ENCODE results near the gene MINAR2. TPM values are rescaled to one million over a fixed set of nuclear protein-coding genes. Genes with fewer than 3 reads are reported as not detected.

The MINAR2 gene
- total RNA-seq, 1 experiment from 2014 or later = not detected

DNA sequence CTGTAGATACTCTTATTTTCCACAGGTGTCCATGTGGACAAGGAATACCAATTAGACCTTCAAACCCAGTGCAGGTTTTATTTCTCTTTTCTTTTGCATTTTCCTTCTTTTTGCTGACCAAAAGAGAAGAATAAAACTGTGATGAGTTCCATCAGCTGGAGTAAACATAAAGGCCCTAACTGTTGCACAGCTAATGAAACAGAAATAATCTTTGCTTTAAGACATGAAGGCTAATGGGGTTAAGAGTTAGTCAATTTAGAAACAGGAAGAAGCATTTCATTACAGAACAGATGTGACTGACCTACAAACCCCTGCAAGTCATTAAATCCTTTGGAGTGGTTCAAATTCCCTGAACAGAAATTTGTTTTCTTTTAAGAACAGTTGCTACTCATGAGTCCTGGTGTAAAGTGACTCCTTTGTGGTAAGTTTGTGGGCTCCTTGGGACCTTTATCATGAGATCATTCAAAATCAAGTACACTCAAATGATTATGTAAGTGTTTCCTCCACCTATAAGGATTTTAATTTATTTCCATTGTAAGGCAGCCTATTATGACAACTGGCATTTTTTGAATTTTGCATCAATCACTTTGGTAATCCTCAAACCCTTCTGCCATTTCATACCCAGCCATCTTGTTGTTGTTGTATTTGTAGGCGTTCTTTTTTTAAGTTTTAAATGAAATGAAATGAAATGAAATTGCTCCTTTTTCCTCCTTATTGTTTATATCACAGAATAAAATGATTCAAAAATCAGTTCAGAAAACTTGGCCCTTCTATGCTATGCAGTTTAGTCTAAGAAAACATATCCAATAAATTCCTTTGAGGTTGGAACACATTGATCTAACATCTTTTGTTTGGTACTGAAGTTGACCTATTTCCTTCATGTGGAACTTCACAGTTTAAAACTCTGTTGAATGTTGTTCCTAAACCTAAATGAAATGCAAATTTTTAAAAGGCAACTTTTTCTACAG, 1.3 kb downstream of the MINAR2 start:
- Histone ChIP-seq H3K4me1 (replicated peaks; ENCODE audit: insufficient read depth) (no peaks in the 10 kb centered on the region), H4K20me1 (ENCODE audit: insufficient read depth) (no peaks in the 10 kb centered on the region), H3K9me3 (ENCODE audit: insufficient read depth, low read depth) (no peaks in the 10 kb centered on the region), H3K79me2 (ENCODE audit: low read depth) (no peaks in the 10 kb centered on the region), H3K36me3 (ENCODE audit: low read depth) (no peaks in the 10 kb centered on the region), H3K4me3 (no peak overlapping the region), H3F3A (ENCODE audit: insufficient read depth, low read depth) (no peaks in the 10 kb centered on the region), H3K27me3 (ENCODE audit: insufficient read depth, low read depth) (no peaks in the 10 kb centered on the region), H2AFZ (no peak overlapping the region), H3K27ac (no peak overlapping the region), H3K4me2 (no peak overlapping the region), H3K9me2 (ENCODE audit: insufficient read depth) (no peaks in the 10 kb centered on the region)
- intact Hi-C loops (cut with micrococcal nuclease; ENCODE audit: unreplicated experiment) = no loop called here
- DNase-seq = no peak
- no peak for TF ChIP-seq EZH2 (IDR thresholded peaks at IDR 0.05; ENCODE audit: low read depth)
- TF ChIP-seq, protein P1, sequence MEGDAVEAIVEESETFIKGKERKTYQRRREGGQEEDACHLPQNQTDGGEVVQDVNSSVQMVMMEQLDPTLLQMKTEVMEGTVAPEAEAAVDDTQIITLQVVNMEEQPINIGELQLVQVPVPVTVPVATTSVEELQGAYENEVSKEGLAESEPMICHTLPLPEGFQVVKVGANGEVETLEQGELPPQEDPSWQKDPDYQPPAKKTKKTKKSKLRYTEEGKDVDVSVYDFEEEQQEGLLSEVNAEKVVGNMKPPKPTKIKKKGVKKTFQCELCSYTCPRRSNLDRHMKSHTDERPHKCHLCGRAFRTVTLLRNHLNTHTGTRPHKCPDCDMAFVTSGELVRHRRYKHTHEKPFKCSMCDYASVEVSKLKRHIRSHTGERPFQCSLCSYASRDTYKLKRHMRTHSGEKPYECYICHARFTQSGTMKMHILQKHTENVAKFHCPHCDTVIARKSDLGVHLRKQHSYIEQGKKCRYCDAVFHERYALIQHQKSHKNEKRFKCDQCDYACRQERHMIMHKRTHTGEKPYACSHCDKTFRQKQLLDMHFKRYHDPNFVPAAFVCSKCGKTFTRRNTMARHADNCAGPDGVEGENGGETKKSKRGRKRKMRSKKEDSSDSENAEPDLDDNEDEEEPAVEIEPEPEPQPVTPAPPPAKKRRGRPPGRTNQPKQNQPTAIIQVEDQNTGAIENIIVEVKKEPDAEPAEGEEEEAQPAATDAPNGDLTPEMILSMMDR (conservative IDR thresholded peaks at IDR 0.05) = no peak
- POLR2A ChIA-PET (ENCODE audit: unreplicated experiment) = no interaction called here
- CTCF ChIA-PET = no interaction called here
- BruUV-seq (replicated peaks) = no TSS peak

DNA sequence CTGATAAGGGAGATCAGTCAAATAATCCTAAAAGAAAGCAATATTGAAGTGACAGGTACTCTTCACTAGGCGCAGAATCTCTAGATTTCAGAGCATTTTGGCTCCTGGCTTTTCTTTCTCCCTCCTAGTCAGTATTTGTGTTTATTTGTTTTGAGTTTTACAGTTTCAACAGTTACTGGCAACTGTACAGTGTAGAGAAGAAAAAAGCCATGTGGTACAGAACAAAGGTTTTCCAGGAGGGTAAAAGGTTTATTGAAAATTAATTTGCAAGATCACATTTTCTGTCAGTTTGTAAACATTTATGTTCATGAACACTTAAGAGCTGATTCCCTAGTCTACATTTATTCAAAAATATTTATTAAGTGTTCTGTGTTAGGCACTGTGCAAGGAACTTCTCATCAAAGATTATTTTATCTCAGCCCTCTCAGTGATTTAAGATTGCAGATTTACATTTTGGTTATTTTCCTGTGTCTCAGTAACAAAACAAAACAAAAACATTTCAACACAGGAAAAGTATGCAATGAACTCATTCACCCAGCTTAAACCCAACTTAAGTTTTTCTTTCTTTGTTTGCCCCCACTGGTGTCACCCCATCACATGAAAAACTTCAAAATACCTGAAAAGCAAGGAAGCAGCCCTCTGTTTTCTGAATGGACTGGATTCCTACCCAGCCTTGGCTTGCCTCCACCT, 12.9 kb downstream of the MINAR2 start:
- H3K4me3 ChIP-seq = no peak overlapping the region
- BruUV-seq (replicated peaks) = no TSS peak
- H3F3A ChIP-seq (ENCODE audit: insufficient read depth, low read depth) = no peaks in the 10 kb centered on the region
- POLR2A ChIA-PET (ENCODE audit: unreplicated experiment) = no interaction called here
- H3K36me3 ChIP-seq (ENCODE audit: low read depth) = no peaks in the 10 kb centered on the region
- no peak overlapping the region for H3K4me2 ChIP-seq
- H3K27ac ChIP-seq = no peak overlapping the region
- H4K20me1 ChIP-seq (ENCODE audit: insufficient read depth) = no peaks in the 10 kb centered on the region
- H3K27me3 ChIP-seq (ENCODE audit: insufficient read depth, low read depth) = no peaks in the 10 kb centered on the region
- CTCF ChIA-PET = no interaction called here
- no peaks in the 10 kb centered on the region for H3K9me3 ChIP-seq (ENCODE audit: insufficient read depth, low read depth)
- H3K79me2 ChIP-seq (ENCODE audit: low read depth) = no peaks in the 10 kb centered on the region
- no peak for DNase-seq
- TF ChIP-seq EZH2 (IDR thresholded peaks at IDR 0.05; ENCODE audit: low read depth) = no peak
- TF ChIP-seq, protein P1 (conservative IDR thresholded peaks at IDR 0.05) = no peak
- no peaks in the 10 kb centered on the region for H3K9me2 ChIP-seq (ENCODE audit: insufficient read depth)
- H3K4me1 ChIP-seq (replicated peaks; ENCODE audit: insufficient read depth) = no peaks in the 10 kb centered on the region
- intact Hi-C loops (cut with micrococcal nuclease; ENCODE audit: unreplicated experiment) = no loop called here
- no peak overlapping the region for H2AFZ ChIP-seq

DNA sequence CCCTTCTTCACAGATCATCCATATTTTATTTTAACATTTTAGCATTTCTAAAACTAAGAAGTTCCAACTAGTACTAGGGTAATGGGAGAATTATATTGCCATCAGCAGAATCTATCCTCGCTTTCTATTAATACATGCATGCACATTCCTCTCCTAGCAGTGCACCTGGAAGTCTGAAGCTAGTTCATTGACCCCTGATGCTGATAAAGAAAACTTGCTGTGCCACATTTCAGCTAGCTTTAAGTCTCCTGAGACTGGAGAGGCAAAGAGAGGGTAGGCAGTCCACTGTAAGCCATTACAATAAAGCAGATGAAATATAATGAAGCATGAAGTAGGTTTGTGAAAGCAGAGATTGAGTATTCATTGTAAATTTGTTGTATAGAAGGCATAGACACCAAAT, 15.8 kb downstream of the MINAR2 start:
- H3K9me3 ChIP-seq (ENCODE audit: insufficient read depth, low read depth) = no peaks in the 10 kb centered on the region
- H3K27me3 ChIP-seq (ENCODE audit: insufficient read depth, low read depth) = no peaks in the 10 kb centered on the region
- no peak overlapping the region for H3K27ac ChIP-seq
- CTCF ChIA-PET = no interaction called here
- no peak overlapping the region for H3K4me3 ChIP-seq
- intact Hi-C loops (cut with micrococcal nuclease; ENCODE audit: unreplicated experiment) = no loop called here
- no peaks in the 10 kb centered on the region for H4K20me1 ChIP-seq (ENCODE audit: insufficient read depth)
- H2AFZ ChIP-seq = no peak overlapping the region
- no peaks in the 10 kb centered on the region for H3K79me2 ChIP-seq (ENCODE audit: low read depth)
- no peak for DNase-seq
- no peaks in the 10 kb centered on the region for H3K36me3 ChIP-seq (ENCODE audit: low read depth)
- H3K9me2 ChIP-seq (ENCODE audit: insufficient read depth) = no peaks in the 10 kb centered on the region
- TF ChIP-seq, protein P1 (conservative IDR thresholded peaks at IDR 0.05) = no peak
- POLR2A ChIA-PET (ENCODE audit: unreplicated experiment) = no interaction called here
- BruUV-seq (replicated peaks) = no TSS peak
- H3K4me1 ChIP-seq (replicated peaks; ENCODE audit: insufficient read depth) = no peaks in the 10 kb centered on the region
- H3F3A ChIP-seq (ENCODE audit: insufficient read depth, low read depth) = no peaks in the 10 kb centered on the region
- H3K4me2 ChIP-seq = no peak overlapping the region

Data from PC-9 (cell line).